Esophagus squamous epithelium (tissue), 4 donors: Measurements from ENCODE around the gene LRP1B.

Source experiments
- POLR2A ChIP-seq, 4 donors: fragments of 450-650 bp; IDR thresholded peaks; one replicate each; pipeline ENCODE4 v1.6.1; 2017; ENCODE audit warnings: antibody characterized with exemption in 4 of 4, mild to moderate bottlenecking in 4 of 4, moderate library complexity in 3 of 4
- TF ChIP-seq, protein P1 (sequence below), 6 experiments: fragments of 450-650 bp in 4 of 6; fragments of 200-600 bp in 2 of 6; sonication (generic) in 2 of 6; IDR thresholded peaks; one replicate each; pipeline ENCODE4 v1.5.1; 2016 to 2019; ENCODE audit warnings: antibody characterized with exemption in 6 of 6, mild to moderate bottlenecking in 4 of 6, moderate library complexity in 4 of 6

GRCh38 chr2:140496714-140497113 is 1634.1 kb downstream of the LRP1B start:
- TF ChIP-seq, protein P1, sequence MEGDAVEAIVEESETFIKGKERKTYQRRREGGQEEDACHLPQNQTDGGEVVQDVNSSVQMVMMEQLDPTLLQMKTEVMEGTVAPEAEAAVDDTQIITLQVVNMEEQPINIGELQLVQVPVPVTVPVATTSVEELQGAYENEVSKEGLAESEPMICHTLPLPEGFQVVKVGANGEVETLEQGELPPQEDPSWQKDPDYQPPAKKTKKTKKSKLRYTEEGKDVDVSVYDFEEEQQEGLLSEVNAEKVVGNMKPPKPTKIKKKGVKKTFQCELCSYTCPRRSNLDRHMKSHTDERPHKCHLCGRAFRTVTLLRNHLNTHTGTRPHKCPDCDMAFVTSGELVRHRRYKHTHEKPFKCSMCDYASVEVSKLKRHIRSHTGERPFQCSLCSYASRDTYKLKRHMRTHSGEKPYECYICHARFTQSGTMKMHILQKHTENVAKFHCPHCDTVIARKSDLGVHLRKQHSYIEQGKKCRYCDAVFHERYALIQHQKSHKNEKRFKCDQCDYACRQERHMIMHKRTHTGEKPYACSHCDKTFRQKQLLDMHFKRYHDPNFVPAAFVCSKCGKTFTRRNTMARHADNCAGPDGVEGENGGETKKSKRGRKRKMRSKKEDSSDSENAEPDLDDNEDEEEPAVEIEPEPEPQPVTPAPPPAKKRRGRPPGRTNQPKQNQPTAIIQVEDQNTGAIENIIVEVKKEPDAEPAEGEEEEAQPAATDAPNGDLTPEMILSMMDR (IDR thresholded peaks at IDR 0.05): no peak
- TF ChIP-seq POLR2A (IDR thresholded peaks at IDR 0.05): no peak
